ENCODE data around the gene LRRC15. TPM values are rescaled to one million over a fixed set of nuclear protein-coding genes. Genes with fewer than 3 reads are reported as not detected.

The LRRC15 gene
- total and polyA plus RNA-seq, 2 experiments from 2014 or later, result not detected

- no peak overlapping the region for H2AFZ ChIP-seq
- H3K4me3 ChIP-seq, result no peak overlapping the region
- no peaks in the 10 kb centered on the region for H3K9me3 ChIP-seq (ENCODE audit: low read depth)
- H3K4me2 ChIP-seq, result no peak overlapping the region
- 56% methylated on average over 15 of the region's 15 CpGs for WGBS (ENCODE audit: low lambda C conversion rate, missing lambda C conversion rate)
- no peaks in the 10 kb centered on the region for H4K20me1 ChIP-seq (ENCODE audit: insufficient read depth, poor library complexity, severe bottlenecking)
- H3K27me3 ChIP-seq, result no peaks in the 10 kb centered on the region
- H3K27ac ChIP-seq, result no peak overlapping the region
- H3K79me2 ChIP-seq, result no peaks in the 10 kb centered on the region
- DNase-seq (ENCODE audit: low spot score), result no peak
- H3K9me2 ChIP-seq (replicated peaks; ENCODE audit: insufficient read depth), result no peaks in the 10 kb centered on the region
- H3K4me1 ChIP-seq (ENCODE audit: insufficient read depth), result peaks cover 25% of the 10 kb centered on the region
- TF ChIP-seq EZH2phosphoT487 (IDR thresholded peaks at IDR 0.05; ENCODE audit: low read depth, severe bottlenecking, unreplicated experiment), result no peak
- TF ChIP-seq EZH2 (IDR thresholded peaks at IDR 0.05; ENCODE audit: borderline replicate concordance), result no peak
- H3K36me3 ChIP-seq (replicated peaks; ENCODE audit: insufficient read depth, low read depth), result no peaks in the 10 kb centered on the region
Measured at GRCh38 chr3:194326192-194326967, 43.2 kb downstream of the LRRC15 start.

- Histone ChIP-seq H3K27me3 (no peaks in the 10 kb centered on the region), H3K4me3 (no peak overlapping the region), H3K9me3 (ENCODE audit: low read depth) (no peaks in the 10 kb centered on the region), H3K36me3 (replicated peaks; ENCODE audit: insufficient read depth, low read depth) (no peaks in the 10 kb centered on the region), H3K4me1 (ENCODE audit: insufficient read depth) (peaks cover 25% of the 10 kb centered on the region), H3K9me2 (replicated peaks; ENCODE audit: insufficient read depth) (no peaks in the 10 kb centered on the region), H3K79me2 (no peaks in the 10 kb centered on the region), H4K20me1 (ENCODE audit: insufficient read depth, poor library complexity, severe bottlenecking) (no peaks in the 10 kb centered on the region), H3K27ac (no peak overlapping the region), H3K4me2 (no peak overlapping the region), H2AFZ (no peak overlapping the region)
- WGBS (ENCODE audit: low lambda C conversion rate, missing lambda C conversion rate), result 79% methylated on average over 15 of the region's 15 CpGs
- TF ChIP-seq EZH2 (IDR thresholded peaks at IDR 0.05; ENCODE audit: borderline replicate concordance) (no peak), CTCF (IDR thresholded peaks at IDR 0.05; ENCODE audit: poor library complexity) (no peak), EZH2phosphoT487 (IDR thresholded peaks at IDR 0.05; ENCODE audit: low read depth, severe bottlenecking, unreplicated experiment) (no peak)
- no peak for DNase-seq (ENCODE audit: low spot score)
Measured at GRCh38 chr3:194325424-194326153, 44.0 kb downstream of the LRRC15 start.

GRCh38 chr3:194324823-194325327 is 44.7 kb downstream of the LRRC15 start:
- 95% methylated on average over 2 of the region's 3 CpGs for WGBS (ENCODE audit: low lambda C conversion rate, missing lambda C conversion rate)
- Histone ChIP-seq H4K20me1 (ENCODE audit: insufficient read depth, poor library complexity, severe bottlenecking) (no peaks in the 10 kb centered on the region), H3K4me2 (no peak overlapping the region), H3K27me3 (no peaks in the 10 kb centered on the region), H3K27ac (no peak overlapping the region), H3K4me3 (no peak overlapping the region), H3K9me3 (ENCODE audit: low read depth) (no peaks in the 10 kb centered on the region), H3K9me2 (replicated peaks; ENCODE audit: insufficient read depth) (no peaks in the 10 kb centered on the region), H3K79me2 (no peaks in the 10 kb centered on the region), H3K4me1 (ENCODE audit: insufficient read depth) (peaks cover 27% of the 10 kb centered on the region), H3K36me3 (replicated peaks; ENCODE audit: insufficient read depth, low read depth) (no peaks in the 10 kb centered on the region), H2AFZ (no peak overlapping the region)
- no peak for DNase-seq (ENCODE audit: low spot score)
- no peak for TF ChIP-seq EZH2phosphoT487 (IDR thresholded peaks at IDR 0.05; ENCODE audit: low read depth, severe bottlenecking, unreplicated experiment)
- no peak for TF ChIP-seq EZH2 (IDR thresholded peaks at IDR 0.05; ENCODE audit: borderline replicate concordance)
- no peak for TF ChIP-seq CTCF (IDR thresholded peaks at IDR 0.05; ENCODE audit: poor library complexity)

All from hepatocyte (in vitro differentiated cells).